ENCODE measurements around the gene LAMA4. TPM values are rescaled to one million over a fixed set of nuclear protein-coding genes. Genes with fewer than 3 reads are reported as not detected.

The LAMA4 gene
- polyA plus RNA-seq, 12 donors = 137 to 245 (median 182) TPM; not detected in 1

DNA sequence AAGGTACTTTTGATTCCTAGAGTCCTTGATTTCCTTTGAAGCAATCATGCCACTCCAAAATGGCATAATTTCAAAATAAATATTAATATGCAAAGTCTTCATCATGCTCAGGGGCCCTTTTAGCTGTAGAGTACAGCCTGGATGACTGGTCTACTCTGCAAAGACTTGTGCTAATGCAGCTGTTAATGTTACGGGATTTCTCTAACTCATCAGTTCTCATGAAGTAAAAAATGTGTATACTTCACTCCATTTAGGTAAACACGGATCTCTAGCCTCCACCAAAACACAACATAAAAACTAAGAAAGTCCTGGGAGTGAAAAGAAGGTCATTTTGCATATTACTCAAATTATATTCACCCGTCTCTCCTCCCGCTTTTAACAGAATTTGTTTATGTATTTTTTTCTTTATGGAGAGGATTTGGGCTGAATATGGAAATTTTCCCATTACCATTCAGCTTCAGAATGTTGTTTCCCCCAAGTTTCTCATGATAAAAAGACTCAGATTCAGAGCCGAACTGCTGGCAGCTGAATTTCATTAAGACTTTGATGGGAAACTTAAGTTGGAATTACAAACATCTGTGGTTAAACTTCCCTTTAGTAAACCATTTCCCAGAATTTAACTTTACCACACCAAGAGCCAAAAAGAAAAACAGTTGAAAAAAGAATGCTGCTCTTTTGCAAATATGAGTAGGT is 8.7 kb downstream of the LAMA4 start:
- DNase-seq = peak; percentile 82

DNA sequence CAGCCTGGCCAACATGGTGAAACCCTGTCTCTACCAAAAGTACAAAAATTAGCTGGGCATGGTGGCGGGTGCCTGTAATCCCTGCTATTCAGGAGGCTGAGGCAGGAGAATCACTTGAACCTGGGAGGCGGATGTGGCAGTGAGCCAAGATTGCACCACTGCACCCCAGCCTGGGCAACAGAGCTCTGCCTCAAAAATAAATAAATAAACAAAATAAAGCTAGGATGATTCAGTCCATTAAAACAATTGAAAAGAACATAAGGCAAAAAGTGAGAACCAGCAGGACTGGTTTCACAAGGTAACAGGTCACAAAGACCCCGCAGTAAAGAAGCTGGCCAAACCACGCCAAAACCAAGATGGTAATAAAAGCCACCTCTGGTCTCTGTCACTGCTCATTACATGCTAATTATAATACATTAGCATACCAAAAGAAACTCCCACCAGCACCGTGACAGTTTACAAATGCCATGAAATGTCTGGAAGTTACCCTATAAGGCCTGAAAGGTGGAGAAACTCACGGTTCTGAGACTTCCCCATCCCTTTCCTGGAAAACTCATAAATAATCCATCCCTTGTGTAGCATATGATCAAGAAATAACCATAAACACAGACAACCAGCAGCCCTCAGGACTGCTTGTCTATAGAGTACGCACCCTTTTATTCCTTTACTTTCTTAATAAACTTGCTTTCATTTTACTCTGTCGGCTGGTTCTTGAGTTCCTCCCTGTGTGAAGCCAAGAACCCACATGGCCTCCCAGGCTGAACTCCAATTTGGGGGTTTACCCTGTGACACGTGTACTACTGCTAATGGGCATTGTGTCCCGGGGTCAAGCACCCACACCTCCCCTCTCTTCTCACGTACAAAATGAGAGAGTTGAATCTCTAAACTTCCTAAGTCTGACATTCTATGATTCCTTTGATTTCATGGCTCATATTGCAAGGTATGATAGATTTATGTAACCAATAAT is 10.2 kb downstream of the LAMA4 start:
- DNase-seq = no peak

GRCh38 chr6:112241820-112242429 is 12.4 kb downstream of the LAMA4 start:
- no peak for DNase-seq

GRCh38 chr6:112237595-112237994 is 16.8 kb downstream of the LAMA4 start:
- no peak for DNase-seq

GRCh38 chr6:112237066-112237465 is 17.3 kb downstream of the LAMA4 start:
- DNase-seq = no peak

DNA sequence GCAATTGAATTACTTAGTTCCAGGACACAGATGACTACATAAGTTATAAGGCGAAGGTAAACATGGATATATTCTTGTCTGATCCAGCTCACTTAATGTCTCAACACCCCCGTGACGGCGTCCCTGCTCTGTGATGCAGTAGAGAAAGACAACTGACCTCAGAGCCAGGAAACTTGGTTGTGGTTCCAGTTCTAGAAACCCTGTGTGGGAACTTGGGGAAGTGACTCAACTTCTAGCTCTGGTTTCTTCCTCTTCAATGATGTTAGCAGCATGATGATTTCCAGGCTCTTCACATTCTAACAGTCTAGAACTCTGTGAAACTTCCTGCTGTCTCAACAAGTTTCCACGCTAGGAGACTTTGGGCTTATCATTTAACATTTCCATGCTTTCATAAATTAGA is 18.4 kb downstream of the LAMA4 start:
- no peak for DNase-seq

DNA sequence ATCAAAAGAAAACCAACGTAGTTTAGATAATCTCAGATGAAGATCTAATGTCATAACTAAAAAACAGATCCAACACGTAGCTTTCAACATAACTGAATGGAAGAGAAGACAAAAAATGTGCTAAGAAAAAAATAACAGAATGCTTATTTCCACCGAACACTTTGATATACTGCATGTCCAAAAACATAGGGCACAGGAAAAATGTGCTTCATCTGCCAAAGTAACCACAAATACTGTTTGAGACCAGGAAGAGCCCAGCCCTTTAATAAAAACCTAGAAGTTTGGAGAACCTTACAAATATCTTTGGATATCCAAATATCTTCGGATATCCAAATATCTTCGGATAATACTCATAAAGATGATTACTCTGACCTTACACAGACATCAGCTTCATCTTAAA is 19.8 kb downstream of the LAMA4 start:
- DNase-seq = no peak

GRCh38 chr6:112233847-112234246 is 20.5 kb downstream of the LAMA4 start:
- DNase-seq = no peak

DNA sequence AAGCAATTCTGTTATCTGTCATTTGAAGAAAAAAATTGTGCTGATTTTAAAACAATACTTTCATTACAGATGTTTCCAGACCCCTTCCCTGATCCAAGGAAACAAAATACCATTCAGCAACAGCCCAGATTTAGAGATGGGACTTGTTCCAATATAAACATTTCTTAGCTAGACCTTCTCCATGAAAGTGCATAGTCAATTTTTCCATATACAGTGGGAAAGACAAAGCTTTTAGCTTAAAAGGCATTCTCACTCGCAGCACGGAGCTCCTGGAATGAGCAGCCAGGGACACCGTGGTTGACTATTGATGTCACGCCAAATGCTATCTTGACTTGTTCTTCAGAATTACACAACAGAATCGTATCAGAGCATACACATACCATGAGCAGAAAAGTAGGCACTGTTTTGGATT is 21.5 kb downstream of the LAMA4 start:
- DNase-seq = peak; percentile 82

- DNase-seq = no peak
Measured at GRCh38 chr6:112231594-112232060, 22.7 kb downstream of the LAMA4 start.

- DNase-seq = no peak
Measured at GRCh38 chr6:112231164-112231563, 23.2 kb downstream of the LAMA4 start.

DNA sequence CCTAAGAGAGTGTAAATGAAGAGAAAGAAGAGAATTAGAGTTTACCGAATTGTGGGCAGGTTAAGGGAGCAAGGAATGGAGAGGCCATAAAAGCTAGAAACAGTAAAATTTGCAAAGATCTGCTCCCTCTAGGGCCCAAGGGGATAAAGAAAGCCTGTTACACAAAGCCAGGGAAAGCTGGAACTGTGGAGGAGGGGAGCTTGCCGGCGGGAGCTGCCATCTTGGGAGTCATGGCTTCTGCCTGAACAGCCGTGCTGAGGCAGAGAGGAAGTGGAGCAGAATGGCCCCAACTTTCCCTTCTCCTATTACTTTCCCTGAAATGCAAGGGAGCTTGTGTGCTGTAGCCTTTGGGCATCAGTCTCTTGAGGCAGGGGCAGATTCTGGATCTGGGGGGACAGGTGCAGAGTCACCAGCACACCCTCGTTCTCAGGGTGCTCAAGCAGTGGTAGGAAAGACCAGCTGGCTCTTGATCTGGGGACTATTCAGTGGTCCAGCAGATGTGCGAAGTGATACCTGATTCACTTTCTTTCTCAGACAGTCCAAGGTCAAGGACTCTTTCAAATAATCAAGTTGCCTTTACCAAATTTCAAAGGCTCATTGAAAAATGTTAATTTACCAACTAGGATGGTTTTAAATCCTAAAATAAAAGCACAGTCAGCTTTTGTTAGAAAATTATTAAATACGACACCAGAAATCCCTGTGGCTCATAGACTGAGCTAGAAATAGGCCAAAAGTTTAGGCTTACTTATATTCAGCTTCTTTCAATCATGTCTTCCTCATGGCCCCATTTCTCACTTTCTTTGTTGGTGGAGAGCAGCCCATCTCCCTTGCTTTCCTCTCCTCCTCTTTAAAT is 25.7 kb downstream of the LAMA4 start:
- DNase-seq = no peak

DNA sequence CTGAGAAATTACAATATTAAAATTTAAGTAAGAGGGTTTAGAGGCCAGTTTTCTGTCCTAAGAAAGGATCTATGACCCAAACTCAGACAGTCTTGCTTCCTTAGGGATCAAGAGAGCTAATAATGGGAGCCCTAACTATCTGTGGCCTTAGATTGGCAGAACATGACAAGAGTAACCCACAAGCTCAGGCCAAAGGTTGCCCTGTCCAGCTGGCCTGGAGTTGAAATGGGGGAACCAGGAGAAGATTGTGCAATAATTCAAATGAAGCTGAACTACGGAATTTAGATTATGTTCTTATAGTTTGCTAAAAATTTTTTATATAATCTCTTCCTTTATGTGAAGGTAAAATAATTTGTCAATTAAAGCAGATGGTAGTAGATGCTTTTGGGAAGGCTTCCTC is 26.4 kb downstream of the LAMA4 start:
- no peak for DNase-seq

- no peak for DNase-seq
Measured at GRCh38 chr6:112227411-112227810, 27.0 kb downstream of the LAMA4 start.

DNA sequence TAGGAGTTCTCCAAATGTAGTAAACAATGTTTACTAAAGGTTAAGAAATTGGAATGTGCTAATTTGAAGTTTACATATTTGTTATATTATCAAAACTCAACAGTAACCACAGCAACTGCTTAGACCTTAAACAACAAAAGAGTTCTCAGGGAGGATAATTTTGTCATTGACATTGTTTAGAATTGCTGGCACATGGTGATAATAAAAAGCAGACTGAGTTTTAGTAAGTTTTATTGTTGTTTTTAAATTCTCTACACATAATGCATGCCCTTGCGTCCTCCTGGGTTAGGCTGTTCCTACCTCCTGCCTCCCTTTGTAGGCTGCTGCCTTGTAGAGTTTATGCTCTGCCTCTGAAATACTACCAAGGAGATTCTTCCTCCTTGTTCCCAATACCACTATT is 28.7 kb downstream of the LAMA4 start:
- no peak for DNase-seq

GRCh38 chr6:112224088-112224487 is 30.3 kb downstream of the LAMA4 start:
- no peak for DNase-seq

- peak; percentile 67 for DNase-seq
Measured at GRCh38 chr6:112223070-112223861, 31.1 kb downstream of the LAMA4 start.

GRCh38 chr6:112221981-112222852 is 32.1 kb downstream of the LAMA4 start:
- DNase-seq = no peak

GRCh38 chr6:112221561-112221960 is 32.8 kb downstream of the LAMA4 start:
- DNase-seq = no peak

GRCh38 chr6:112218563-112218962 is 35.8 kb downstream of the LAMA4 start:
- DNase-seq = no peak
